Measurements from ENCODE around the gene XRCC5.

Gene XRCC5

GRCh38 chr2:216214768-216215167 lies 105.6 kb downstream of the XRCC5 start:
- no peak for TF ChIP-seq ZFP30 (CRISPR knock-in tag; IDR thresholded peaks at IDR 0.05)
- no peak for TF ChIP-seq BACH2 (CRISPR knock-in tag; IDR thresholded peaks at IDR 0.05; ENCODE audit: borderline replicate concordance)
- TF ChIP-seq ZNF565 (CRISPR knock-in tag; conservative IDR thresholded peaks at IDR 0.05; ENCODE audit: low read depth), result no peak
- no peak for TF ChIP-seq CSDC2 (CRISPR knock-in tag; IDR thresholded peaks at IDR 0.05)
- no peak for TF ChIP-seq ARNTL (CRISPR knock-in tag; IDR thresholded peaks at IDR 0.05; ENCODE audit: borderline replicate concordance, low read depth)
- no peak for TF ChIP-seq SNAI2 (CRISPR knock-in tag; IDR thresholded peaks at IDR 0.05)
- no peak for TF ChIP-seq POU6F1 (CRISPR knock-in tag; IDR thresholded peaks at IDR 0.05; ENCODE audit: borderline replicate concordance, low read depth)
- ATAC-seq, result no peak

GRCh38 chr2:216215658-216216390 lies 106.7 kb downstream of the XRCC5 start:
- peak; percentile 42 for ATAC-seq
- TF ChIP-seq CREB5 (CRISPR knock-in tag; IDR thresholded peaks at IDR 0.05; ENCODE audit: low read depth) (no peak), ARNTL (CRISPR knock-in tag; IDR thresholded peaks at IDR 0.05; ENCODE audit: borderline replicate concordance, low read depth) (no peak), PATZ1 (CRISPR knock-in tag; IDR thresholded peaks at IDR 0.05; ENCODE audit: borderline replicate concordance) (no peak), ZFP3 (CRISPR knock-in tag; IDR thresholded peaks at IDR 0.05) (no peak)

GRCh38 chr2:216216951-216217903 lies 108.1 kb downstream of the XRCC5 start:
- ATAC-seq, result peak; percentile 83

More at GRCh38 chr2:216216951-216217903, 108.1 kb downstream of the XRCC5 start:
- TF ChIP-seq ARNTL (CRISPR knock-in tag; IDR thresholded peaks at IDR 0.05; ENCODE audit: borderline replicate concordance, low read depth) (no peak), ZNF565 (CRISPR knock-in tag; conservative IDR thresholded peaks at IDR 0.05; ENCODE audit: low read depth) (no peak), TCF4 (CRISPR knock-in tag; IDR thresholded peaks at IDR 0.05; ENCODE audit: borderline replicate concordance) (peak; percentile 44; the same call in 1 of the 2 replicates), ZFP30 (CRISPR knock-in tag; IDR thresholded peaks at IDR 0.05) (no peak), OSR1 (CRISPR knock-in tag; IDR thresholded peaks at IDR 0.05) (no peak), ZNF8 (CRISPR knock-in tag; IDR thresholded peaks at IDR 0.05) (0 out of 2 replicates have a peak, but pooled peaks have one; percentile 4), CREB5 (CRISPR knock-in tag; IDR thresholded peaks at IDR 0.05; ENCODE audit: low read depth) (no peak), PATZ1 (CRISPR knock-in tag; IDR thresholded peaks at IDR 0.05; ENCODE audit: borderline replicate concordance) (no peak), ESRRG (CRISPR knock-in tag; IDR thresholded peaks at IDR 0.05) (0 out of 2 replicates have a peak, but pooled peaks have one; percentile 18), CSRNP3 (CRISPR knock-in tag; IDR thresholded peaks at IDR 0.05) (no peak)
